GM18873 (cell line): ENCODE data around the gene NRIP3.
"Not testable (repeated sequence)": the region's sequence is repeated elsewhere in the genome, so short reads cannot be mapped to it uniquely, and the experiment has no call there.

Source experiments
- ATAC-seq: cut with Tn5 transposase; IDR thresholded peaks from one replicate; pipeline ENCODE4 v1.9.1; 2021; ENCODE audit warnings: mild to moderate bottlenecking, moderate library complexity, moderate number of reproducible peaks; ENCODE audit not compliant: unreplicated experiment, low FRiP score

The NRIP3 gene

DNA sequence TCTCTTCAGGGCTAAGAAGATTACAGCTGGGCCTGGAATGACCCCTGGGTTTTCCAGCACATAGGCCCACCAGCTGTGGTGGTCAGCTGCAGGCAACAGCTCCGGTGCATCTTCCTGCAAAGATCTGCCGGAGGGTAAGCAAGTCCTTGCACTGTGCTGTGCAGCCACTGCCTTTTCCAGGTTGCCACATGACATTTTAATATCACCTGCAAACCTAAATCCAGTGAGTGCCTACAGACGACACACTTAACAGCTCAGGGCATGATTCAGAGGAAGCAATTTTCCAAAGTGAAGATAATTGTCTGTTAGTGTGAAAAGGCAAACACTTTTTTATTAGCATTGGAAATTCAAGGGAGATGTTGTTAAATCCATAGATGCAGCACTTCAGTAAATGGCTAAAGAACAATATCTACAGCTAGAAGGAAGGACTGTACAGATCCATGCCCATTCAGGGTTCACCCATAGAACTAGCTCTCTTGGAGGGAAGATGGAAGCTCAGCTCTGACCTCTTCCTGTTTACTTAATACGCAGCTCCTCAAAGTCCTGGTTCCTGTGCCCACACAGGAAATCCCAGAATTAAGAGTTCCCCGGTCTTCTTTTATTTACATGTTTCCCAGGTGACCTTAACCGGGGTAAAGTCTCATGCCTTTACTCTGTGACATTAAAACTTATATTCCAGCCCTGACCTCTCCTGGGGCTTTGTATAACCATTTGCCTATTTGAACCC, 13.3 kb upstream of the NRIP3 start:
- no peak for ATAC-seq

- ATAC-seq, result no peak
Observed at GRCh38 chr11:9015677-9016076, 11.9 kb upstream of the NRIP3 start.

DNA sequence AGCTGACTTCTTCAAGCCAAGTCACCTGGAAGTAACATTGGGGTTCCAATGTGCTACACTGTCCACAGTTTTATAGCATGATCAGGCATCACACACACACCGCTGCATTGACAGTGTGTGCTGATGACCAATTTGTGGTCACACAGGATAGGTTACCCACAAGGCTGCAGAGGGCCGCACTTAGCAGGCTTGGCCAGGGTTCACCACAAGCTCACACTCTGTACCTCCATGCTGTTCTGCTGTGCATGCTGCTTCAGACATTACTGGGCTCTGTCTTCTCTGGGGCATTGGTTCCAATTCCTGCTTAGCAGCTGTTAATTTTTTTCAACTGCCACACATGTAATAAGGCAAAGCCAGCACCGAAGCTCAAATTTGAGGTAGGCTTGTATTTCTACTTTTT, 11.0 kb upstream of the NRIP3 start:
- ATAC-seq, result no peak

DNA sequence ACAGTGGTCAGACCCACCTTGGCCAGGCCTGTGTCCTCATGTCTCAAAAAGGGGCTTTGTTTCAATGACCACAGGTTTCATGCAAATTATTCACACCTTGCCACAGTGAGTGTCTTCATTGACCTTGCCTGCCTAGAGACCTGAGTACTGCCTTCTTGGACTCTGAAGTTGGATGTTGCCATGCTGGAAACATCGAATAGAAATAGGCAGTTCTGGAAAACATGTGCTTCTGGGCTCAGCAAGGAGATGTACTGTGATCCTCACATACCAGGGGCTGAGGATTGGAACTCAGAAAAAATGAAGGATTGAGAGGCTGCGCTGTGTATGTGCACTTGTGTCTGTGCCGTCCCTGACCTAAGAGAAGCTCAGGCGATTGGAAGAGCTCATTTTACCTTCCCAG, 9.6 kb upstream of the NRIP3 start:
- no peak for ATAC-seq

- not testable (repeated sequence) for ATAC-seq
Observed at GRCh38 chr11:9009538-9009937, 5.7 kb upstream of the NRIP3 start.

GRCh38 chr11:9008661-9009060, 4.9 kb upstream of the NRIP3 start:
- ATAC-seq, result no peak

DNA sequence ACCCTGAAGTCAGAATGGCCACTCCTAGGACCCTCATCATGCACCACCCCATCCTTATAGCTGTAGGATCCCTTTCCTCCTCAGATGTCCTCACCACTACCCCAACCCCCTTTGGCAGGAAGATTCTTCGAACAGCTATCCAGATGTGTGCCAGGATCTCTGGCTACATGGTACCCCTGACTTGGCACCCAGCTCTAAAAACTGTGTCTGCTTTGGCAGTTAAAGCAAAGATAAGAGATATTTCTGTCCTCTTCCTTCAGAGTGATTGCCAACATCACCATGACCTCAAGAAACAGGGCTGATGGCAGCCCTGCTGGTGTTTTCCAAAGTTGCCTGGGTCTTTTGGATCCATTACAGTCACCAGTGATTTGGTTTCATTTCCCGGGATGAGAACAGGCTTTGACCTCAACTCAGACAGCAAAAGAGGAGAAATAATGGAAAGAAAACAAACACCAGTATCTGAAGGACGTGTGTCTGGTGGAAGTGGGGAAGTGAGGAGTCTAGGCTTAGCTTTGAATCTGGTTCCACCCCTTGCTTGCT, 4.3 kb upstream of the NRIP3 start:
- ATAC-seq, result no peak

DNA sequence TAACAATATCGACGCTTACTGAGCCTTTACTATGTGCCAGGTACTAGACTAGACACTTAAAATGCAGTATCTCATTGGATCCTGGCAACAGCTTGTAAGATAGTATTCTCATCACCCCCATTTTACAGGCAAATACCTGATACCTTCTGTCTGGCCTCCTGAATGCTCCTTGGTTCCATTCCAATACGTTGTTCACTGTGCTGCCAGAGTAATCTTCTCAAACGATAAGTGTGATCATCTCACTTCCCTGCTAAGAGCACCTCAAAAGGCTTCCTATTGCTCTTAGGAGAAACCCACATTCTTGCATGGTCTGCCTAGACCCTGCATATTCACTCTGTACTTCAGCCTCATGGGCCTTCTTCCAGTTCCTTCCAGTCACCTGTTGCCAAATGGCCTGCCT, 1.3 kb upstream of the NRIP3 start:
- ATAC-seq, result no peak

- no peak for ATAC-seq
Observed at GRCh38 chr11:9004183-9004926, 554 bp upstream of the NRIP3 start.

DNA sequence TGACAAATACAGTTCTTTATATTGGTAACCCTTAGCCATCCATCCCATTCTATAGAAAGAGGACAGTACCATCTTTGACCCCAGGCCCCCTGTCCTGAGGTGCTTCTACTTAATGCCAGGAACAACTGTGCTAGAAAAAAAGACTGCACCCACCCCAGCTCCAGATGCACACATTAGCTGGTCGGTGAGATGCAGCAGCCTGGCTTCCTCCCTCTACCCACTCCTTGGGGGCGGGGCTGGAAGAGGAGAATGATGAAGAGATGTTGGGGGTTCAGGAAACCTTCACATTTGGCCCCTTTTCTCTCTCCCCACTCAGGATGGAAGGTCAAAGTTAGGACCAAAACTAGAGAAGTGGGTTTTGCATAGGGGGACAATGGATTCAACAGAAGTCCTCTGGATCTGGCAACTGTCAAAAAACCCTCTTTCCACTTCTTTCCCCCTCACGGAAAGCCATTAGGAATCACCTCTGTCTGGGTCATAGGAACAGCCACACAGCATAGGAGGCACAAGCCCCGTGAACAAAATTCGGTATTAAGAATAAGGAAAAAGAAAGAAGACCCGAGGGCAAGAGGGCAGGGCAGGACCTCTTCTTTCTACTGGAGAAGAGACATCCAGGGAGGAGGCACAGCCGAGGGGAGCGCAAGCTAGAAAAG, 755 bp downstream of the NRIP3 start:
- ATAC-seq, result no peak

GRCh38 chr11:9001736-9002135, 2.1 kb downstream of the NRIP3 start:
- ATAC-seq, result no peak

DNA sequence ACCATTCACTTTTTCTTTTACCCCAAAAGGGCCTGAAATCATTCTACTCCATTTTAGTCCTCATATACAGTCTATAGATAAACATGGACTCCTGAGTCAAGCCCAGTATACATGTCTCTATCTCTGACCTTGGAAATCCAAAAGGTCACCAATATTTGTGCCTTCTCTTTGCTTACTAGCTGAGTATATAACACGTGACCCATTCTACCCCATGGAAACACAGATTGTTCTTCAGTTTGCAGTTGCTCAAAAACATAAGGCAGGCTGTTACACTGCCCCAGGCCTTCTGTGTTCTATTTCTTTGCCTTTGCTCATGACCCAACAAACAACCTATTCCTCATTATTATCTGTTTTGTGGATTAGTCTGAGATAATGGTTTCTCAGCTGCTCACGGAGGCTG, 5.8 kb downstream of the NRIP3 start:
- no peak for ATAC-seq

GRCh38 chr11:8997451-8997850, 6.3 kb downstream of the NRIP3 start:
- ATAC-seq, result no peak

GRCh38 chr11:8989453-8989852, 14.3 kb downstream of the NRIP3 start:
- no peak for ATAC-seq

- ATAC-seq, result no peak
Observed at GRCh38 chr11:8988329-8989234, 15.2 kb downstream of the NRIP3 start.

DNA sequence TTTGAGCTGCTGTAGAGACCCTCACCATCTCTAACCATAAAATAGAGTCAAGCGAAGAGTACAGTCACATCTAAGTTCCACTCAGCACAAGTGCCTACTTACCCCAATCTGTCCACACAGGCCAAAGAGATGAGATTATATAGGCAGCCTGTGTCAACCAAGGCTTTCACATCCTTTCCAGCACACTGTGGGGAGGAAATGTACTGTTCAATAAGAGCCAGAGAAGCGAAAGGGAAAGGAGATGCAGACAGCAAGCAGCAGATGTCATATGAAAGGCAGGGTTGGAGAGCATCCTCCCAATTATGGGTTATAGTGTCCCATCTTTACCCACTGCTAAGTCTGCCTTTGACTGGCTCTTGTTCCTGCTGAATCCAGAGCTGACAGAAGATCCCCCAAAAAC, 16.4 kb downstream of the NRIP3 start:
- no peak for ATAC-seq

- not testable (repeated sequence) for ATAC-seq
Observed at GRCh38 chr11:8986772-8987171, 17.0 kb downstream of the NRIP3 start.

- ATAC-seq, result no peak
Observed at GRCh38 chr11:8985462-8985861, 18.3 kb downstream of the NRIP3 start.

DNA sequence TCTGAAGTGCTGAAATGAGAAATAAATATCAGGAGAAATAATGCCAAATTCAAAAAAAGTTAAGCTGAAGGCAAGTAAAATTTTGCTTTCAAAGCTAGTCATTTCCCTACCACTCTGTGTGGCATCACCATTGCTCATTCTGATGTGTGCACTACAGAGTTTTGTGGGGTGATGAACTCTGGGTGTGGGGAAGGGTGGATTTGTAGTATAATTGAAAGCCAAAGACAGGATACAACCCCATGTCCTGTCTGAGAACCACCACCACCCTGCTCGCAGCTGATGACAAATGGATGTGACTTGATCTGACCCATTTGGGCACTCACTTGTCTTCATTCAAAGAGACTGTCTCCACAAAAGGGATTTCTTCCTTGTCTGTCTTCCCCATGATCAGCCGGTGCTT, 20.2 kb downstream of the NRIP3 start:
- no peak for ATAC-seq

DNA sequence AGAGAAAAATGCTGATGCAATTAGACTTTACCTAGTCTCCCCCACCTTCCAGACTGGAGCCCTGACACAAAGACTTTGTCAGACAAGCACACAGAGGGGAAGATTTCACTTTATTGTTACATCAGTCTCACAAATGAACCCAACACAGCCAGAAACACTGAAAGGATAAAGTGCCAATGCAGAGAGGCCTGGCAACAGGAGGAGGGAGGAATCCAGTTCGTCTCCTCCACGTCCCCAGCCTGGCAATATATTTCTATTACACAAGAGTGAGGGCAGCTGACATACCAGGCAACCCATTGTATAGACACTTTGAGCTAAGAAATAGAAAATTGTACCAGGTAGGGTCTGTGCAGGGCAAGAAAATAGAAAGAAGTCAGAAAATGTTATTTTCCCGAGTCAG, 23.3 kb downstream of the NRIP3 start:
- no peak for ATAC-seq
